ENCODE measurements around the gene RNASE8. TPM values are rescaled to one million over a fixed set of nuclear protein-coding genes. Genes with fewer than 3 reads are reported as not detected.
A peak's percentile ranks its signal among the peaks of the same experiment; 100 is the strongest.

Gene RNASE8
- total RNA-seq, 1 donor from 2014 or later: not detected

- Mint-ChIP-seq H3K4me3 (ENCODE audit: unreplicated experiment) (peak overlapping the region; percentile 43), H3K9me3 (ENCODE audit: unreplicated experiment) (no peaks in the 10 kb centered on the region), H3K36me3 (ENCODE audit: low read depth, unreplicated experiment) (no peaks in the 10 kb centered on the region), H3K27me3 (ENCODE audit: unreplicated experiment) (peaks cover 8% of the 10 kb centered on the region), H3K4me1 (ENCODE audit: unreplicated experiment) (peaks cover 5% of the 10 kb centered on the region), H3K27ac (ENCODE audit: unreplicated experiment) (peak overlapping the region; percentile 87)
- no peak for DNase-seq (ENCODE audit: low spot score)
- no peak for TF ChIP-seq CTCF (IDR thresholded peaks at IDR 0.05; ENCODE audit: unreplicated experiment)
Measured at GRCh38 chr14:21063479-21063878, 5.9 kb downstream of the RNASE8 start.

- no peak for TF ChIP-seq CTCF (IDR thresholded peaks at IDR 0.05; ENCODE audit: unreplicated experiment)
- Mint-ChIP-seq H3K9me3 (ENCODE audit: unreplicated experiment) (no peaks in the 10 kb centered on the region), H3K36me3 (ENCODE audit: low read depth, unreplicated experiment) (no peaks in the 10 kb centered on the region), H3K4me3 (ENCODE audit: unreplicated experiment) (no peak overlapping the region), H3K27me3 (ENCODE audit: unreplicated experiment) (peaks cover 11% of the 10 kb centered on the region), H3K27ac (ENCODE audit: unreplicated experiment) (no peak overlapping the region), H3K4me1 (ENCODE audit: unreplicated experiment) (peaks cover 20% of the 10 kb centered on the region)
- DNase-seq (ENCODE audit: low spot score): no peak
Measured at GRCh38 chr14:21066882-21067502, 9.4 kb downstream of the RNASE8 start.

GRCh38 chr14:21068521-21069387, 11.1 kb downstream of the RNASE8 start:
- H3K27me3 Mint-ChIP-seq (ENCODE audit: unreplicated experiment): peaks cover 17% of the 10 kb centered on the region
- DNase-seq (ENCODE audit: low spot score): peak; percentile 67
- peaks cover 15% of the 10 kb centered on the region for H3K4me1 Mint-ChIP-seq (ENCODE audit: unreplicated experiment)
- no peaks in the 10 kb centered on the region for H3K9me3 Mint-ChIP-seq (ENCODE audit: unreplicated experiment)
- no peak overlapping the region for H3K27ac Mint-ChIP-seq (ENCODE audit: unreplicated experiment)
- H3K4me3 Mint-ChIP-seq (ENCODE audit: unreplicated experiment): peak overlapping the region; percentile 83
- TF ChIP-seq CTCF (IDR thresholded peaks at IDR 0.05; ENCODE audit: unreplicated experiment): peak; percentile 51
- H3K36me3 Mint-ChIP-seq (ENCODE audit: low read depth, unreplicated experiment): peaks cover 5% of the 10 kb centered on the region

GRCh38 chr14:21069388-21070082, 11.9 kb downstream of the RNASE8 start:
- H3K27me3 Mint-ChIP-seq (ENCODE audit: unreplicated experiment): peaks cover 17% of the 10 kb centered on the region
- H3K9me3 Mint-ChIP-seq (ENCODE audit: unreplicated experiment): no peaks in the 10 kb centered on the region
- peak overlapping the region; percentile 73 for H3K27ac Mint-ChIP-seq (ENCODE audit: unreplicated experiment)
- peak overlapping the region; percentile 78 for H3K4me3 Mint-ChIP-seq (ENCODE audit: unreplicated experiment)
- no peak for TF ChIP-seq CTCF (IDR thresholded peaks at IDR 0.05; ENCODE audit: unreplicated experiment)
- peak; percentile 26 for DNase-seq (ENCODE audit: low spot score)
- H3K4me1 Mint-ChIP-seq (ENCODE audit: unreplicated experiment): peaks cover 15% of the 10 kb centered on the region
- peaks cover 5% of the 10 kb centered on the region for H3K36me3 Mint-ChIP-seq (ENCODE audit: low read depth, unreplicated experiment)

All from endothelial cell (in vitro differentiated cells).